Gastrocnemius medialis (tissue), 4 donors: ENCODE data around the gene NHEJ1. TPM values are rescaled to one million over a fixed set of nuclear protein-coding genes. Genes with fewer than 3 reads are reported as not detected.

ENCODE experiments used
- ATAC-seq, 2 donors: fragments of 150-250 bp; one replicate each; pipeline ENCODE4 v1.9.1; 2016
- DNase-seq, 2 donors: peaks; one replicate each; pipeline ENCODE4 v3.0.0-alpha.2; 2019
- H3K27ac ChIP-seq, 4 donors: fragments of 200-600 bp; sonication (generic); 1 replicate in 1 of 4; 2 replicates in 3 of 4; pipeline ENCODE4 v1.5.1; 2016 to 2018; ENCODE audit warnings: mild to moderate bottlenecking in 2 of 4, moderate library complexity in 1 of 4
- H3K27me3 ChIP-seq, 3 donors: fragments of 200-600 bp; sonication (generic) in 2 of 3; 1 replicate in 1 of 3; 2 replicates in 2 of 3; pipeline versions ENCODE4 v1.5.1 to v1.6.0; 2016 to 2019; ENCODE audit warnings: mild to moderate bottlenecking in 1 of 3, moderate library complexity in 1 of 3
- H3K36me3 ChIP-seq, 2 donors: fragments of 200-600 bp; sonication (generic) in 1 of 2; one replicate each; pipeline ENCODE4 v1.5.1; 2017 to 2018
- H3K4me1 ChIP-seq, 2 donors: fragments of 200-600 bp; sonication (generic) in 1 of 2; one replicate each; pipeline ENCODE4 v1.5.1; 2016 to 2017; ENCODE audit warnings: mild to moderate bottlenecking in 2 of 2
- H3K4me3 ChIP-seq, 4 donors: fragments of 200-600 bp; sonication (generic) in 3 of 4; 1 replicate in 1 of 4; 2 replicates in 3 of 4; pipeline ENCODE4 v1.5.1; 2016 to 2019; ENCODE audit warnings: mild to moderate bottlenecking in 2 of 4
- H3K9me3 ChIP-seq, 3 donors: fragments of 200-600 bp; sonication (generic) in 2 of 3; 1 replicate in 1 of 3; 2 replicates in 2 of 3; pipeline ENCODE4 v1.5.1; 2016 to 2019
- CTCF ChIP-seq, 5 experiments: fragments of 450-650 bp in 3 of 5; fragments of 200-600 bp in 2 of 5; sonication (generic) in 2 of 5; IDR thresholded peaks in 4 of 5; conservative IDR thresholded peaks in 1 of 5; 1 replicate in 4 of 5; 2 replicates in 1 of 5; pipeline ENCODE4 v1.5.1; 2016 to 2019; ENCODE audit warnings: antibody characterized with exemption in 5 of 5, mild to moderate bottlenecking in 3 of 5, moderate library complexity in 3 of 5
- POLR2A ChIP-seq, 2 donors: fragments of 450-650 bp; IDR thresholded peaks; one replicate each; pipeline ENCODE4 v1.6.1; 2017; ENCODE audit warnings: antibody characterized with exemption in 2 of 2, mild to moderate bottlenecking in 2 of 2, moderate library complexity in 2 of 2
- in situ Hi-C, 4 donors: fragments of 200-750 bp; cut with MboI; loops; one replicate each; pipeline versions ENCODE4 v1.15.0 to v1.8.0; 2017; ENCODE audit warnings: low sequenced_read_pairs in 4 of 4
- intact Hi-C: fragments of 100-400 bp; cut with DNase I; formaldehyde crosslinking; loops from one replicate; pipeline ENCODE4 v1.15.1; 2023; ENCODE audit warnings: low total_unique reads
- total RNA-seq, 4 donors: library from RNA; depleted of rRNA; stranded (reverse); fragments of >200 nt; gene quantifications; one replicate each; pipeline versions ENCODE4 v1.1.0 to v1.2.3, GENCODE V29; 2016

Gene NHEJ1
- total RNA-seq: 10 to 100 TPM; 24.5 to 39.0 (median 26.4) TPM

- TF ChIP-seq POLR2A (IDR thresholded peaks at IDR 0.05) (peak; percentile 72), CTCF (IDR thresholded peaks at IDR 0.05 in 4 of 5, conservative IDR thresholded peaks at IDR 0.05 in 1 of 5) (peak; percentile 94 to 100 (median 99))
- peak; percentile 96 for ATAC-seq
- DNase-seq: peak; percentile 95 to 97
- H3K4me1 ChIP-seq: peaks cover 9 to 11% of the 10 kb centered on the region in 2 donors
- no peaks in the 10 kb centered on the region for H3K9me3 ChIP-seq
- intact Hi-C loops (loop anchor here (1.0 to 10.0 kb wide), 10 partner anchors 11 to 592 kb away; partner anchors contain the start of genes ANKZF1, ATG9A, CNOT9 and DNAJB2), in situ Hi-C loops (loop anchor here in 2 of 4 donors (10.0 to 25.0 kb wide), 2 partner anchors 127 to 134 kb away; partner anchors contain the start of gene DNAJB2 (in 1 of the 2))
- peak within 1 kb of the TSS; percentile 98 to 100 (median 98) for H3K27ac ChIP-seq
- H3K36me3 ChIP-seq: peaks cover 3 to 16% of the 10 kb centered on the region in 2 donors
- H3K4me3 ChIP-seq: peak within 1 kb of the TSS; percentile 67 to 96 (median 78)
- no peaks in the 10 kb centered on the region for H3K27me3 ChIP-seq
These were observed at the start of gene NHEJ1 for GRCh38 chr2:219160186-219161017. TSS of gene NHEJ1 (minus strand) at chr2:219160815. CDS start at chr2:219158362, 2,453 bp downstream.

- H3K9me3 ChIP-seq: no peaks in the 10 kb centered on the region
- ATAC-seq (no peak), DNase-seq (no peak)
- H3K4me1 ChIP-seq: peaks cover 16 to 21% of the 10 kb centered on the region in 2 donors
- H3K27ac ChIP-seq: no peak overlapping the region
- TF ChIP-seq CTCF (IDR thresholded peaks at IDR 0.05 in 4 of 5, conservative IDR thresholded peaks at IDR 0.05 in 1 of 5) (no peak), POLR2A (IDR thresholded peaks at IDR 0.05) (no peak)
- H3K27me3 ChIP-seq: no peaks in the 10 kb centered on the region
- in situ Hi-C loops (loop anchor here in 2 of 4 donors (5.0 kb wide), 1 partner anchor 37 kb away; the partner anchor contains the start of gene SLC23A3 (in 2 of the 2)), intact Hi-C loops (no loop called here)
- H3K36me3 ChIP-seq: peaks cover 0 to 63% of the 10 kb centered on the region in 2 donors
- no peak overlapping the region for H3K4me3 ChIP-seq
These were observed 48.9 kb upstream of the NHEJ1 start for GRCh38 chr2:219209236-219210195.

GRCh38 chr2:219207884-219208740, 47.5 kb upstream of the NHEJ1 start:
- Histone ChIP-seq H3K4me1 (peaks cover 16 to 21% of the 10 kb centered on the region in 2 donors), H3K27ac (peak overlapping the region; percentile 87 to 99 (median 98)), H3K9me3 (no peaks in the 10 kb centered on the region), H3K4me3 (peak overlapping the region in 1 of 4 donors; percentile 71), H3K27me3 (no peaks in the 10 kb centered on the region), H3K36me3 (peaks cover 0 to 49% of the 10 kb centered on the region in 2 donors)
- intact Hi-C loops (loop anchor here (1.0 kb wide), 1 partner anchor 45 kb away; the partner anchor contains the start of genes TUBA4A and TUBA4B), in situ Hi-C loops (loop anchor here in 2 of 4 donors (5.0 kb wide), 1 partner anchor 36 kb away; the partner anchor contains the start of gene SLC23A3 (in 2 of the 2))
- ATAC-seq (no peak), DNase-seq (no peak)
- no peak for TF ChIP-seq POLR2A (IDR thresholded peaks at IDR 0.05)
- no peak for TF ChIP-seq CTCF (IDR thresholded peaks at IDR 0.05 in 4 of 5, conservative IDR thresholded peaks at IDR 0.05 in 1 of 5)
